GDM1 (cell line): ENCODE measurements around the gene SEC24B.
A peak's percentile ranks its signal among the peaks of the same experiment; 100 is the strongest.
"Not testable (repeated sequence)": the region's sequence is repeated elsewhere in the genome, so short reads cannot be mapped to it uniquely, and the experiment has no call there.

Experiments
- DNase-seq: peaks from one replicate; lab custom pipeline; 2025; lab: John Stamatoyannopoulos, UW

Gene SEC24B

GRCh38 chr4:109506890-109507289, 73.3 kb downstream of the SEC24B start:
- no peak for DNase-seq

GRCh38 chr4:109510687-109511086, 77.1 kb downstream of the SEC24B start:
- no peak for DNase-seq

GRCh38 chr4:109511414-109511813, 77.8 kb downstream of the SEC24B start:
- DNase-seq, result no peak

- not testable (repeated sequence) for DNase-seq
Measured at GRCh38 chr4:109513368-109513767, 79.8 kb downstream of the SEC24B start.

- DNase-seq, result no peak
Measured at GRCh38 chr4:109532182-109532581, 98.6 kb downstream of the SEC24B start.

- DNase-seq, result no peak
Measured at GRCh38 chr4:109545401-109545800, 111.8 kb downstream of the SEC24B start.

GRCh38 chr4:109547394-109547793, 113.8 kb downstream of the SEC24B start:
- no peak for DNase-seq

- DNase-seq, result peak; percentile 36
Measured at GRCh38 chr4:109548655-109549054, 115.0 kb downstream of the SEC24B start.

GRCh38 chr4:109552237-109552636, 118.6 kb downstream of the SEC24B start:
- DNase-seq, result no peak

GRCh38 chr4:109553130-109553529, 119.5 kb downstream of the SEC24B start:
- DNase-seq, result no peak

- DNase-seq, result no peak
Measured at GRCh38 chr4:109554971-109555370, 121.4 kb downstream of the SEC24B start.

- DNase-seq, result no peak
Measured at GRCh38 chr4:109557433-109557832, 123.8 kb downstream of the SEC24B start.

- DNase-seq, result not testable (repeated sequence)
Measured at GRCh38 chr4:109558095-109558494, 124.5 kb downstream of the SEC24B start.

GRCh38 chr4:109559625-109559982, 126.0 kb downstream of the SEC24B start:
- no peak for DNase-seq

- no peak for DNase-seq
Measured at GRCh38 chr4:109559983-109560686, 126.5 kb downstream of the SEC24B start, which contains the start of gene MCUB. Gene MCUB, plus strand, starts transcription at chr4:109560246. Its CDS starts 92 bp downstream, at chr4:109560338.

- no peak for DNase-seq
Measured at GRCh38 chr4:109560687-109561461, 127.3 kb downstream of the SEC24B start.

GRCh38 chr4:109562457-109563239, 129.0 kb downstream of the SEC24B start:
- DNase-seq, result no peak

GRCh38 chr4:109571494-109571893, 137.9 kb downstream of the SEC24B start:
- DNase-seq, result no peak

- DNase-seq, result no peak
Measured at GRCh38 chr4:109572154-109572553, 138.5 kb downstream of the SEC24B start.

- DNase-seq, result no peak
Measured at GRCh38 chr4:109574443-109574850, 140.8 kb downstream of the SEC24B start.

GRCh38 chr4:109574931-109575804, 141.6 kb downstream of the SEC24B start:
- no peak for DNase-seq

GRCh38 chr4:109576462-109576861, 142.8 kb downstream of the SEC24B start:
- DNase-seq, result peak; percentile 42
